Measurements from ENCODE around the gene CLPTM1L. TPM values are rescaled to one million over a fixed set of nuclear protein-coding genes. Genes with fewer than 3 reads are reported as not detected.
A peak's percentile ranks its signal among the peaks of the same experiment; 100 is the strongest.

The CLPTM1L gene, protein sequence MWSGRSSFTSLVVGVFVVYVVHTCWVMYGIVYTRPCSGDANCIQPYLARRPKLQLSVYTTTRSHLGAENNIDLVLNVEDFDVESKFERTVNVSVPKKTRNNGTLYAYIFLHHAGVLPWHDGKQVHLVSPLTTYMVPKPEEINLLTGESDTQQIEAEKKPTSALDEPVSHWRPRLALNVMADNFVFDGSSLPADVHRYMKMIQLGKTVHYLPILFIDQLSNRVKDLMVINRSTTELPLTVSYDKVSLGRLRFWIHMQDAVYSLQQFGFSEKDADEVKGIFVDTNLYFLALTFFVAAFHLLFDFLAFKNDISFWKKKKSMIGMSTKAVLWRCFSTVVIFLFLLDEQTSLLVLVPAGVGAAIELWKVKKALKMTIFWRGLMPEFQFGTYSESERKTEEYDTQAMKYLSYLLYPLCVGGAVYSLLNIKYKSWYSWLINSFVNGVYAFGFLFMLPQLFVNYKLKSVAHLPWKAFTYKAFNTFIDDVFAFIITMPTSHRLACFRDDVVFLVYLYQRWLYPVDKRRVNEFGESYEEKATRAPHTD
- 10 to 100 TPM; 66.0 to 71.2 TPM for total RNA-seq
- 10 to 100 TPM; 72.5 to 95.5 TPM for polyA plus RNA-seq
- long read RNA-seq, donor 1, transcript CLPTM1L-201 (17 exons, 2,500 nt), result major isoform, 228 of 296 reads
- long read RNA-seq, donor 1, partial matches to known transcripts, result 26 of 296 reads
- long read RNA-seq, donor 1, other reads (novel, unspliced or antisense), result 42 of 296 reads
- long read RNA-seq, donor 2, transcript CLPTM1L-201 (17 exons, 2,500 nt), result major isoform, 110 of 144 reads
- long read RNA-seq, donor 2, partial matches to known transcripts, result 9 of 144 reads
- long read RNA-seq, donor 2, other reads (novel, unspliced or antisense), result 24 of 144 reads

DNA sequence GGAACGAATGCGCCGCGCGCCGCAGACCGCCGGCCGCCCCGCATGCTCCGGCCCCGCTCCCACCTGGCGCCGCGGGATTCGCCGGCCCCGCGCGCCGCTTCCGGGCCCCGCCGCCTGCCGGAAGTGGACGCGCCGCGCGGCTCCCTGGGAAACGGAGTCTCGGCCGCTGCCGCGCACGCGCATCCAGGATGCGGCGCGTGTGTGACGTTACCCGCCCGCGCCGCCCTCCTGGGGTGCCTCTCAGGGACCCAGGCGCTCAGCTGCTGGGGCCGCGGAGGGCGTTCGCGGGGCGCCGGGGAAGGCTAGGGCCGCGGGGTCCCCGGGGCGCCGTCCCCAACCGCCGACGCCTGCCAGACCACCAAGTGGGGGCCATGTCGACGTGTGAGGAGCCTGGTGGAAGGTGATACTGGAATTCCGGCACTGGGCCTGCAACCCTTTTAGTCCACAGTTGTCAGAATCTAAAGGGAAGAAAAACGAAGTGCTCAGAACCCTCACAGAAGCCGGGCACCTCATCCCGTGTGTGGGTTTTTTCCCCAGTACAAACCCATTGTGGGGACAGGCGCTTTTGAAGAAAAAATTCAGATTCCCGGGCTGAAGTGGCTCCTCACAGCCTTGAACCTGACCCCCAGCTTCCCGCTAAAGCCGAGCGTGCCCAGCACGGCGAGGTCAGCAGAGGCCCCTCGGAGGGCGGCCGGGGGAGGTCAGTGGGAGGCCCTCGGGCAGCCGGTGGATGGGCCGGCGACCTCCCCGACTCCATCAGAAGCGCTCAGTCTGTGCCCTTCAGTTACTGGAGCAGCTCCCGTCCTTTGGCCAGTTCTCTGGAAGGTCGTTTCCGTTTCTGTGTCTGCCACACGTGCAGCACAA lies at the start of gene CLPTM1L:
CLPTM1L (minus strand) TSS at position 125 of the 864 bp plus-strand sequence. CDS start 258 bp downstream, outside the sequence.
- no peaks in the 10 kb centered on the region for H3K27me3 ChIP-seq (ENCODE audit: control insufficient read depth in 1 of 2, insufficient read depth in 2 of 2, low read length in 1 of 2)
- no peaks in the 10 kb centered on the region for H3K36me3 ChIP-seq (ENCODE audit: control insufficient read depth in 1 of 2, insufficient read depth in 2 of 2, low read length in 1 of 2)
- H3K4me1 ChIP-seq (ENCODE audit: control insufficient read depth in 1 of 2, insufficient read depth in 2 of 2, low read length in 2 of 2), result no peaks in the 10 kb centered on the region
- ATAC-seq (ENCODE audit: low FRiP score) (peak; percentile 94), DNase-seq (peak; percentile 92 to 96)
- no peaks in the 10 kb centered on the region for H3K9me3 ChIP-seq (ENCODE audit: control insufficient read depth, low read length)
- 1 to 2% methylated on average over 60 to 87 of the region's 87 CpGs for WGBS, 2 donors
- intact Hi-C loops (cut with DNase I), result loop anchor here (5.0 to 10.0 kb wide), 5 partner anchors 180 to 450 kb away; partner anchors contain the start of genes BRD9 (in 1 of the 2), LPCAT1 (in 1 of the 2), MRPL36 (in 1 of the 2) and TRIP13 (in 1 of the 2)
- peak within 1 kb of the TSS in 1 of 2 donors; percentile 58 for H3K27ac ChIP-seq (ENCODE audit: low read depth in 1 of 2, low read length in 2 of 2)
- peak within 1 kb of the TSS; percentile 89 to 97 for H3K4me3 ChIP-seq (ENCODE audit: low read length in 2 of 2)

DNA sequence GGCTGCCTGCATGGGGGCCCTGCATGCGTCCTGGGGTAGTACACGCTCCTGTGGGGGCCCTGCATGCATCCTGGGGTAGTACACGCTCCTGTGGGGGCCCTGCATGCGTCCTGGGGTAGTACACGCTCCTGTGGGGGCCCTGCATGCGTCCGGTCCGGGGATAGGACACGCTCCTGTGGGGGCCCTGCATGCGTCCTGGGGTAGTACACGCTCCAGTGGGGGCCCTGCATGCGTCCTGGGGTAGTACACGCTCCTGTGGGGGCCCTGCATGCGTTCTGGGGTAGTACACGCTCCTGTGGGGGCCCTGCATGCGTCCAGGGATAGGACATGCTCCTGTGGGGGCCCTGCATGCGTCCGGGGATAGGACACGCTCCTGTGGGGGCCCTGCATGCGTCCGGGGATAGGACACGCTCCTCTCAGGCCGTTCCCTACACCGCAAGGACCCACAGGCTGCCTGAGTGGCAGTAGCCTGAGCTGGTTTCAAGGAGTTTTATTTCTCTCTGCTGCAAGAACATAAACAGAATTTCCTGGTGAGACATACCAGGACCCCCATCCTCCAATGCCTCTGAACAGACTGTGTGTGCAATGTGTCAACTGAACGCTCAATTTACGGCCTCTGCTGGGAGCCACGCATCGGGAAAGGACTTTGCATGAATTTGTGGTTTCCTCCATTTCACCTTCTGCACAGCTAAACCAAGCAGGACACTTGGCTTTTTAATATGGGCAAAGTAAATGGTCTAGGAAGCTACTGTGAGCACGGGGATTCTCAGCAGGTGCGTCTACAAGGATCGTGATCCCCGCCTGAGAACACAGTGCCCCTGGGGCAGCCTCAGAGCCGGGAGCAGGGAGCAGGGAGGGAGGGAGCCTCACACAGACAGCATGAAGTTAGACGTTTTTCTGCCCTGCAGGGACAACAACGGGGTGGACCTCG lies 48.9 kb upstream of the CLPTM1L start:
- Histone ChIP-seq H3K36me3 (ENCODE audit: control insufficient read depth in 1 of 2, insufficient read depth in 2 of 2, low read length in 1 of 2) (no peaks in the 10 kb centered on the region), H3K27me3 (ENCODE audit: control insufficient read depth in 1 of 2, insufficient read depth in 2 of 2, low read length in 1 of 2) (no peaks in the 10 kb centered on the region), H3K9me3 (ENCODE audit: control insufficient read depth, low read length) (no peaks in the 10 kb centered on the region), H3K27ac (ENCODE audit: low read depth in 1 of 2, low read length in 2 of 2) (no peak overlapping the region), H3K4me1 (ENCODE audit: control insufficient read depth in 1 of 2, insufficient read depth in 2 of 2, low read length in 2 of 2) (no peaks in the 10 kb centered on the region), H3K4me3 (ENCODE audit: low read length in 2 of 2) (no peak overlapping the region)
- intact Hi-C loops (cut with DNase I), result no loop called here
- whole genome bisulfite sequencing, 2 donors, result 57 to 60% methylated on average over 36 of the region's 36 CpGs
- ATAC-seq (ENCODE audit: low FRiP score), result no peak
- no peak for DNase-seq

DNA sequence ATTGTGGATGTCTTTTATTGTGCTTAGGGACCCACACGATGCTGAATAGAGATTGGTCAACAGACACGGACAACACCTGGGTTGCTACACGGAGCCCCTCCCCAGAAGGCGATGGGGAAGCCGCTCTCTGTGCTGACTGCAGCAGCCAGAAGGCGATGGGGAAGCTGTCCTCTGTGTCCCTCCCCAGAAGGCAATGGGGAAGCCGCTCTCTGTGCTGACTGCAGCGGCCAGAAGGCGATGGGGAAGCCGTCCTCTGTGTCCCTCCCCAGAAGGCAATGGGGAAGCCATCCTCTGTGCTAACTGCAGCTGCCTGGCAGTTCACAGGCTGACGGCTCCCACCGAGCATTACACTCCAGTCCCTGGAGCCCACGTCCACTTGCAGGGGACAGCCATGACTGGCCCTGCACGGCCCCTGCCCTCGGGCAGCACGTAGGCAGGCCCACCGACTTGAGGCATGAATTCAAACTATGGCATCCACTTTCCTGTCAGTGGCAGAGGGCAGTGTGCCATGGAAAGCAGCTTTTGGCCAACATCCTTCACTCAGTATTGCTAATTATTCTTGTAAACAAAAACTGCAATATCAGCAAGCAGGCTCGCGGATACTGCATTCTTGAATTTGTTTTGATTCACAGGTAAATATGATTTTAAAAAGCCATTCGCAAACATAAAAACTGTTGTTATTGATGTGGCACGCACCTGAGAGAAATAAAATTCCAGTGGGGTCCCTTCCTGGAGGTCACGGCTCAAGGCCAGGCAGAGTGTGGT lies 48.1 kb upstream of the CLPTM1L start:
- Histone ChIP-seq H3K36me3 (ENCODE audit: control insufficient read depth in 1 of 2, insufficient read depth in 2 of 2, low read length in 1 of 2) (no peaks in the 10 kb centered on the region), H3K27ac (ENCODE audit: low read depth in 1 of 2, low read length in 2 of 2) (no peak overlapping the region), H3K4me1 (ENCODE audit: control insufficient read depth in 1 of 2, insufficient read depth in 2 of 2, low read length in 2 of 2) (no peaks in the 10 kb centered on the region), H3K4me3 (ENCODE audit: low read length in 2 of 2) (no peak overlapping the region), H3K27me3 (ENCODE audit: control insufficient read depth in 1 of 2, insufficient read depth in 2 of 2, low read length in 1 of 2) (no peaks in the 10 kb centered on the region), H3K9me3 (ENCODE audit: control insufficient read depth, low read length) (no peaks in the 10 kb centered on the region)
- DNase-seq, result no peak
- no peak for ATAC-seq (ENCODE audit: low FRiP score)
- intact Hi-C loops (cut with DNase I), result no loop called here
- 60 to 64% methylated on average over 22 of the region's 22 CpGs for WGBS, 2 donors

DNA sequence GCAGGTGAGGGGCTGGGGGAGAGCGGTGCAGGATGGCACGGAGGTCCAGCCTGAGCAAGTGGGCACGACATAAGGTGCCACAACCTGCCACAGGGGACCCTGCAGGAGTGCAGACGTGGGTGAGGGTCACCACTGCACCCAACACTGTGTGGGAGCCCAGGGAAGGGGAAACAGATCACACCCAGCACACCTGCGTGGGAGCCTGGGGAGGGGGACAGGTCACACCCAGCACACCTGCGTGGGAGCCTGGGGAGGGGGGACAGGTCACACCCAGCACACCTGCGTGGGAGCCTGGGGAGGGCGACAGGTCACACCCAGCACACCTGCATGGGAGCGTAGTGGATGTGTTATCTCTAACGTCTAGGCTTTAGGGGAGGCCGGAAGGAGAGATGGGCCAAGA lies 47.4 kb upstream of the CLPTM1L start:
- H3K9me3 ChIP-seq (ENCODE audit: control insufficient read depth, low read length), result no peaks in the 10 kb centered on the region
- H3K4me1 ChIP-seq (ENCODE audit: control insufficient read depth in 1 of 2, insufficient read depth in 2 of 2, low read length in 2 of 2), result no peaks in the 10 kb centered on the region
- no peaks in the 10 kb centered on the region for H3K27me3 ChIP-seq (ENCODE audit: control insufficient read depth in 1 of 2, insufficient read depth in 2 of 2, low read length in 1 of 2)
- ATAC-seq (ENCODE audit: low FRiP score) (no peak), DNase-seq (no peak)
- 72 to 80% methylated on average over 11 of the region's 11 CpGs for WGBS, 2 donors
- intact Hi-C loops (cut with DNase I), result no loop called here
- no peak overlapping the region for H3K4me3 ChIP-seq (ENCODE audit: low read length in 2 of 2)
- no peaks in the 10 kb centered on the region for H3K36me3 ChIP-seq (ENCODE audit: control insufficient read depth in 1 of 2, insufficient read depth in 2 of 2, low read length in 1 of 2)
- no peak overlapping the region for H3K27ac ChIP-seq (ENCODE audit: low read depth in 1 of 2, low read length in 2 of 2)

DNA sequence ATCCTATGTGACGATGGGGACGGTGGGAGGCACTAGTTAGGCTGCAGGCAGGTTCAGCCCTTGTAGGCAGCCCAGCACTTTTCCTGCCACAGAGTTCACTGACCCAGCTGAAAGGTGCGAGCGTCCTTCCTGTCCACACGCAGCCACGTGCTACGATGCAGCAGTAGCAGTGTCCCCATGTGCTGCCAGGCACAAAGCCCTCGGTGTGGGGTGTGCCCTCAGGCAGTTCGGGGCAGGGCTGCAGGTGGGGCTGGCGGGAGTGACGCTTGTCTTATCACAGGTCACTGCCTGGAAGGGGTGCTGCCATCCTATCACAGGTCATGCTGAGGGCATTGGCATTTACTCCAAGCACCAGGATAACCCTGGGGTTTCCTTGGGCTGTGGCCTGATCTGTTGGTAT lies 46.8 kb upstream of the CLPTM1L start:
- no peak overlapping the region for H3K27ac ChIP-seq (ENCODE audit: low read depth in 1 of 2, low read length in 2 of 2)
- no peaks in the 10 kb centered on the region for H3K4me1 ChIP-seq (ENCODE audit: control insufficient read depth in 1 of 2, insufficient read depth in 2 of 2, low read length in 2 of 2)
- DNase-seq (peak in 1 of 2 donors; percentile 71), ATAC-seq (ENCODE audit: low FRiP score) (no peak)
- no peak overlapping the region for H3K4me3 ChIP-seq (ENCODE audit: low read length in 2 of 2)
- H3K36me3 ChIP-seq (ENCODE audit: control insufficient read depth in 1 of 2, insufficient read depth in 2 of 2, low read length in 1 of 2), result no peaks in the 10 kb centered on the region
- WGBS, 2 donors, result 72 to 73% methylated on average over 11 of the region's 11 CpGs
- no peaks in the 10 kb centered on the region for H3K27me3 ChIP-seq (ENCODE audit: control insufficient read depth in 1 of 2, insufficient read depth in 2 of 2, low read length in 1 of 2)
- intact Hi-C loops (cut with DNase I), result no loop called here
- no peaks in the 10 kb centered on the region for H3K9me3 ChIP-seq (ENCODE audit: control insufficient read depth, low read length)

DNA sequence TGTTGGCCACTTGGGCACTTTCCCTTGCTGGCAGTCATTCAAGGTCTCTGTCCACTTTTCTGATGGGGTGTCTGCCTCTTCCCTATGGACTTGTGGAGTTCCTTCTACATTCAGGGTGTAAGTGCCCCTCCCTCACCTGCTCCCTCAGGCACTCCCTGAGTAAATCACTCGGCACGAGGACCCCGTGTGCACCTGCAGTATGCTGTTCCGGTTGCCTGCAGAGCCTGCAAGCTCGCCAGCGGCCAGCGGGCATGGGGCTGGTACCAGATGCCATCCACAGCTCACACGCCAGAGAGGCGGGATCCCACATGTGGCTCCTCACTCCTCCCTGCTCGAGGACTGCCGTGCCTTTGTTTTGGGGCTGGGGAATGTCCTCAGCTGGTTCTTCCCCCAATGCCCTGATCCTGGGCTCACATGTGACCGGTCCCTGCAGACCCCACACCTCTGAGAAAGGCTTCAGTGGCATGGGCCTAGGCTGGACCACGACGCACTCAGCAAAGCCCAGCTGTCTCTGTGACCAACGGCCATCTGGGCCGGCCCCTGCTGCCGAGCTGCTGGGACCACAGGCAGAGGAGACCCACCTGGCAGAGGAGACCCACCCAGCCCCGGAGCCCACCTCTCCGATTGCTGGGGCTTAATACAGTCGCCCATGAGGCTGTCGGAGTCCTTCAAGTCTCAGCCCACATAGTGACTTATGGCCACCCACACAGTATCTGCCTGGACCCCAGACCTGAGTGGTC lies 46.1 kb upstream of the CLPTM1L start:
- 77 to 80% methylated on average over 21 of the region's 21 CpGs for WGBS, 2 donors
- DNase-seq (peak in 1 of 2 donors; percentile 54), ATAC-seq (ENCODE audit: low FRiP score) (no peak)
- intact Hi-C loops (cut with DNase I), result no loop called here
- H3K27me3 ChIP-seq (ENCODE audit: control insufficient read depth in 1 of 2, insufficient read depth in 2 of 2, low read length in 1 of 2), result no peaks in the 10 kb centered on the region
- H3K4me1 ChIP-seq (ENCODE audit: control insufficient read depth in 1 of 2, insufficient read depth in 2 of 2, low read length in 2 of 2), result no peaks in the 10 kb centered on the region
- H3K4me3 ChIP-seq (ENCODE audit: low read length in 2 of 2), result no peak overlapping the region
- no peaks in the 10 kb centered on the region for H3K9me3 ChIP-seq (ENCODE audit: control insufficient read depth, low read length)
- H3K36me3 ChIP-seq (ENCODE audit: control insufficient read depth in 1 of 2, insufficient read depth in 2 of 2, low read length in 1 of 2), result no peaks in the 10 kb centered on the region
- H3K27ac ChIP-seq (ENCODE audit: low read depth in 1 of 2, low read length in 2 of 2), result no peak overlapping the region

DNA sequence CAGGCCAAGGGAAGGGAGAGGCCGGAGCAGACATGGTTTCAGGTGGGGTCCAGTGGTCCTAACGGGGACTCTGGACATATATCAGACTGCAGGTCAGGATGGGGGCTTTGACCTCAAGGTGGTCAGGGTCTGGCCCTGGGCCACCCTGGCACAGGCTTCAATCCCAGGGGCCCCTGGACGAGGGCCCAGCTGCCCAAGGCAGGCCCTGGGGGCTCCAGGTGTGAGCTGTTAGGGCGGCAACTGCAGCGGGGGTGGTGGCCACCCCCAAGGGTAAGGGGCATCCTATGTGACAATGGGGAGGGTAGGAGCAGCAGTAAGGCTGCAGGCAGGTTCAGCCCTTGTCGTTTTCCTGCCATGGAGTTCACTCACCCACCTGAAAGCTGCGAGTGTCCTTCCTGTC lies 45.4 kb upstream of the CLPTM1L start:
- ATAC-seq (ENCODE audit: low FRiP score) (no peak), DNase-seq (no peak)
- WGBS, 2 donors, result 74% methylated on average over 7 of the region's 7 CpGs
- no peaks in the 10 kb centered on the region for H3K36me3 ChIP-seq (ENCODE audit: control insufficient read depth in 1 of 2, insufficient read depth in 2 of 2, low read length in 1 of 2)
- H3K27me3 ChIP-seq (ENCODE audit: control insufficient read depth in 1 of 2, insufficient read depth in 2 of 2, low read length in 1 of 2), result no peaks in the 10 kb centered on the region
- intact Hi-C loops (cut with DNase I), result no loop called here
- no peak overlapping the region for H3K4me3 ChIP-seq (ENCODE audit: low read length in 2 of 2)
- H3K4me1 ChIP-seq (ENCODE audit: control insufficient read depth in 1 of 2, insufficient read depth in 2 of 2, low read length in 2 of 2), result no peaks in the 10 kb centered on the region
- no peak overlapping the region for H3K27ac ChIP-seq (ENCODE audit: low read depth in 1 of 2, low read length in 2 of 2)
- no peaks in the 10 kb centered on the region for H3K9me3 ChIP-seq (ENCODE audit: control insufficient read depth, low read length)
